Measurements from ENCODE around the gene PARP9.

The PARP9 gene

DNA sequence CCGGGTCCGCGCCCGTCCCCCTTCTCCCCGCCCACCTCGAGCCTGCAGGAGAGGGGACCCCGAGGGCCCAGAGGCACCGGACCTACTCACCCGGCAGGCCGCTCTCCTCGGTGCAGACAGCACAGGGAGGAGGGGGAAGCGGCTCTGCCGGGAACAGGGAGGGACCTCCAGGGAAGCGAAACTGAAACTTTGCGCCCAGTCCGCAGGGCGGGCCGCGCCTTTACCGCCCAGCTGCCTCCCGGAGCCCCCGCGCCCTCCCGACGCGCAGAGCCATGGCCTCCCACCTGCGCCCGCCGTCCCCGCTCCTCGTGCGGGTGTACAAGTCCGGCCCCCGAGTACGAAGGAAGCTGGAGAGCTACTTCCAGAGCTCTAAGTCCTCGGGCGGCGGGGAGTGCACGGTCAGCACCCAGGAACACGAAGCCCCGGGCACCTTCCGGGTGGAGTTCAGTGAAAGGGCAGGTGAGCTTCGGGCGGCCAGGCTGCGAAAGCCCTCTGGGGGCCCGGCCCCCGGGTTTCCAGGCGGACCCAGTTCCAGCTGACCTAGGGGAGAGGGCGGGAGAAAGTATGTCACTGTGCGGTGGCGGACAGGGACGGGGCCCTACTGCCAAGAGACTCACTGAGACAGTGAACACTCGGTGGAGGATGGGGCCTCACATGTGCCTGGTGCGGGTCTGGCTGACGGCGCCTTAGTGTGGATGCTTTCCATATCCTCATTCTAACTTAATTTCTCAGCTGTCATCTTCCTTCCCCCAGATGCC is at the start of gene PARP9, which contains the start of gene DTX3L:
Gene PARP9, minus strand, starts transcription at position 146 of the 758 bp plus-strand sequence. CDS start 4,680 bp downstream, outside the sequence.
Gene DTX3L, plus strand, starts transcription at position 184 of the 758 bp plus-strand sequence. Its CDS starts 89 bp downstream, at position 273.
- DNase-seq: peak; percentile 49

GRCh38 chr3:122612696-122613095 is 48.6 kb upstream of the PARP9 start:
- no peak for DNase-seq

DNA sequence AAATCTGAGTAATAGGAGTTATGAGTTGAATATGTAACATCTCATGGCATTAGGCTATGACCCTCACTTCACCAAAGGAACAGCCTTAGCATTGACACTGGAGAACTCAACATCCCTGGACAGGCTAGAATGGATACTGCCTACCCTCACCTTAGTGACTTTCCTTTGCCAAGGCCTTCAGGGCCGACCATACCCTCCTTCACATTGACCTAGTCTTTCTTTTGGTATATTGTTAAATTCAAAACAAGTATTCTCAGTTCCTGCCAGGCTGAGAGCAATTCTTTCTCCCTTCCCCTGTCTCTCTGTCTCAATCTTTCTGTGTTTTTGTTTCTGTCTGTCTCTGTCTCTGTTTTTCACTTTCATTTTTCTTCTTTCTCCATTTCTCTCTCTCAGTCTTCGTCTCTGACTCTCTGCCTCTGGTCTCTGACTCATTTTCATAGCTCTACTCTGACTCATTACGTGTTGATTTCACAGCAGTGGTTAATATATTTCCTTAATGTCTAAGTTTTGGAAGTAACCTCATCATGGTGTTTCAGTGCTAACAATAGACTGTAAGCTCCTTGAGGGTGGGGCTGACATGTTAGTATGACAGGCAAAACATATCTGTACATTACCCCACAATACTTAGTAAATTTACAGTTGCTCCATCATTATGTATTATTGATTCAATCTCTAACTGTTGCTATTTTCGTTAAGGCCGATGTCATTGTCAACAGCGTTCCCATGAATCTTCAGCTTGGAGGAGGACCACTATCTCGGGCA is 45.9 kb upstream of the PARP9 start:
- no peak for DNase-seq

DNA sequence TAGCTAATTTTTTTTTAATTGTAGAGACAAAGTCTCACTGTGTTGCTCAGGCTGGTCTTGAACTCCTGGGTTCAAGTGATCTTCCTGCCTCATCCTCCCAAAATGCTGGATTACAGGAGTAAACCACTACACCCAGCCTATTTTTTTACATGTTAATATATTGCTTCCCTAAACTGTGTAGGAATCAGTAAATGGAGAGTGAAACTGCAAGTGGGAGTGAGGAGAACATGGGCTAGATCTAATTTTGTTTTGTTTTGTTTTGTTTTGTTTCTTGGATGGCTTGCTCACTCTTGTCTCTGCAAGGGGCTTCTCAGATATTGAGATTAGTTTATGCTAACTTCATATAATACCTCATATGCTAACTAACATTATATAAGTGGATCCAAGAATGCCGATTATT is 44.8 kb upstream of the PARP9 start:
- DNase-seq: no peak

DNA sequence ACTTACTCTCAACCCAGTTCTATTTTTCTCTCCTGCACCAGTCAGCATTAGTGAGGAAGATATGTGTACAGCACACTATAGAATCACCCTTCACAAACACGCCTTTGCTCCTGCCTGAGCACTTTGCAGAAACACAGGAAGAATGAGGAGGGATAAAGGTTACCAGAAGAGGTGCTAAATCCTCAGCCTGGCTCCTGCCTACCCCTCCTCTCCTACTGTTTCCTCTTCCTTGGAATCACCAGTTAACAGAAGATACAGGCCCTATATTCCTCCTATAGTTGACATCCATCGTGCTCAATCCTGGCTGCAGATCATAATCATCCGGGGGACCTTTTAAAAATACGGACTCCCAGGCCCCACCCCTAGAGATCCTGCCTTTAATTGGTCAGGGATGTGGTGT is 42.2 kb upstream of the PARP9 start:
- DNase-seq: no peak

DNA sequence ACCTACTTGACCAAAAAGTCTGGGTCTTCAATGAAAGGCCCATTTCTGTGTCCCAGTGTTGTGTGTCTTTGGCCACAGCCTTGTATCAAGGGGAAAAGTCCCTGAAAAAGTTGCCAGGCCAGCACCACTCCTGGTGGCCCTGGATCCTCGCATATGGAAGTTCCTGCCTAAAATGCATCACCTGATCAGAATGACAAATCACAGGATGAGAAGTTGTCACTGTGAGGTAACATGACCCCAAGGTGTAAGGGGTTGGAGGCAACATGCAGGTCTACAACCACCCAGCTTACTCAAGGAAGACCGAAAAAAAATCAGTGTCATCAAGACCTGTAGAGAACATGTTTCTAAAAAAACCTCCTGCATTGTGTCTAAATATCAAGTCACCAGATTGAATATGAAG is 39.0 kb upstream of the PARP9 start:
- no peak for DNase-seq

- no peak for DNase-seq
Measured at GRCh38 chr3:122602011-122602710, 38.1 kb upstream of the PARP9 start.

DNA sequence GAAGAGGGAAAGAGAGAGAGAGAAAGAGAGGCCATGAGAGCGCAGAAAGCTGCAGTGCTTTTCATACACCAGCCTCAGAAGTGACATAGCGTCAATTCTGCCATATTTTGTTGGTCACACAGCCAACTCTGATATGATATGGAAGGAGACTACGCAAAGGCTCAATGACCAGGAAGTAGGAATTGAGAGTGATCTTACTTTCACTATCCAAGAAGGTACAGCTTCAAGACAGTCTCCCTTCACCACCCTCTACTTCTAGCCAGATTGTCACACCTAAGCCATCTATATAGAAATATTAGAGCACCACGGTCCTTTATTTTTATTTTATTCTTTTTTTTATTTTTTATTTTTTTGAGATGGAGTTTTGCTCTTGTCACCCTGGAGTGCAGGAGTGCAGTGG is 34.5 kb upstream of the PARP9 start:
- DNase-seq: no peak

DNA sequence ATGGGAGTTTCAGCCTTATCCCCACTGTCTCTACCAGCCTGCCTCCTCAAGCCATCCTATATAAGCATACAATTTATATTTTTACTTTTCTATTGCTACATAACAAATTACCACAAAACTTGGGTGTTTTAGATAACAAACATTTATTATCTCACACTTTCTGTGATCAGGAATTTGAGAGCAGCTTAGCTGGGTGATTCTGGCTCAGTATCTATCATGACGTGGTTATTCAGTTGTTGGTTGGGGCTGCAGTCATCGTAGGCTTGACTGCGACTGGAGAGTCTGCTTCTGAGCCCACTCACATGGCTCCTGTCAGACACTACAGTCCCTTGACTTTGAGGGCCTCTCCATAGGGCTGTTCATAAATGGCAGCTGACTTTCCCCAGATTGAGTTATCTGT is 34.1 kb upstream of the PARP9 start:
- no peak for DNase-seq

- DNase-seq: no peak
Measured at GRCh38 chr3:122594025-122594424, 29.9 kb upstream of the PARP9 start.

DNA sequence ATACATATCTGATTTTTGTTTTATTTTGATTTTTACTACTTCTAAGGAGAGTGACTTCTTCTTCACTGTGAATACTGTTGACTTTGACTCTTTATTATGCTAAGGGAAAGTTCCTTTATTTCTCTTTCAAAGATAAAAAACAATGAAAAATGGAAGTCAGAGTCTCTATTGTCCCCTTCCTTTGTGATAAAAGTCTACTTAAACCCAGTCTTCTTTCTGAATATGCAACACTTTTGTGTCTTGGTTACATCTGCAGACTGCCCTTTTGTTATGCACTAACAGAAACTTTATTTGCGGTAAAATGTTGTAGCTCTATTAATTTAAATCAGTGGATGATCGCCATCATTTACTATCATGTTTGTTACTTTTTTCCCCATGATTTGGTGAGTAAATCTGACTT is 26.5 kb upstream of the PARP9 start:
- DNase-seq: no peak

DNA sequence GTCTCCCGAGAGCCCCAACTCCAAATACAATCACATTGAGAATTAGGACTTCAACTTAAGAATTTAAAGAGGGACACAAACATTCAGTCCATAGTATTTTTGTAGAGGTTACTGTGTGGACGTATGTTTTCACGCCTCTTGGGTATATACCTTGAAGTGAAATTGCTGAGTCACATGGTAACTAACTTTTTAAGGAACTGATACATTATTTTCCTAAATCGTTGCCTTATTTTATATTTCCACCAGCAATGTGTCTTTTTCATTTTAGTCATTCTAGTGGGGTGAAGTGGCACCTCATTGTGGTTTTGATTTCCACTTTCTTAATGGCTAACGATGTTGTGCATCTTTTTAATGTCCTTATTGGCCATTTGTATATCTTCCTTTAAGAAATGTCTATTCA is 25.2 kb upstream of the PARP9 start:
- no peak for DNase-seq

GRCh38 chr3:122587572-122587971 is 23.5 kb upstream of the PARP9 start:
- no peak for DNase-seq

GRCh38 chr3:122586773-122587485 is 22.8 kb upstream of the PARP9 start:
- DNase-seq: no peak

DNA sequence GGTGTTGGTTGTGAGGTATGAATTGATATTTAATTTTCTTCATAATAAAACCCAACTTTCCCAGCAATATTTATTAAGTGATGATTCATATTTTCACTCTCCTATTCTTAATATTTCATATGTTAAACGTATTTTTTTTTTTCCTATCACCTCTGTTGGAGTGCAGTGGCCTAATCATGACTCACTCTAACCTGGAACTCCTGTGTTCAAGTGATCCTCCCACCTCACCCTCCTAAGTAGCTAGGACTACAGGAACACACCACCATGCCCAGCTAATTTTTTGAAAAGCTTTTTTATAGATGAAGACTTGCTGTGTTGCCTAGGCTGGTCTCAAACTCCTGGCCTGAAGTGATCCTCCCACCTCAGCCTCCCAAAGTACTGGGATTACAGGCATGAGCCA is 22.0 kb upstream of the PARP9 start:
- DNase-seq: no peak

GRCh38 chr3:122582390-122582789 is 18.3 kb upstream of the PARP9 start:
- no peak for DNase-seq

- DNase-seq: no peak
Measured at GRCh38 chr3:122581622-122582021, 17.5 kb upstream of the PARP9 start.

DNA sequence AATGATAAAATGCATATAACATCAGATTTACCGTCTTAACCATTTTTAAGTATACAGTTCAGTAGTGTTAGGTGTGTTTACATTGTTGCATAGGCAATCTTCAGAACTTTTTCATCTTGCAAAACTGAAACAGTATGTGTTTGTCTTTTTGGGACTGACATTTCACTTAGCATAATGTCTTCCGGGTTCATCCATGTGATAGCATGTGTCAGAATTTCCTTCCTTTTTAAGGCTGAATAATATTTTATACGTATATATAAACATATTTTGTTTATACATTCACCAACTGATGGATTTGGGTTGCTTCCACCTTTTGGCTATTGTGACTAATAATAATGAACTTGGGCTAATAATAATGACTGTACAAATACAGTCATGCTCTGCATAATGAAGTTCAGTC is 16.4 kb upstream of the PARP9 start:
- no peak for DNase-seq

DNA sequence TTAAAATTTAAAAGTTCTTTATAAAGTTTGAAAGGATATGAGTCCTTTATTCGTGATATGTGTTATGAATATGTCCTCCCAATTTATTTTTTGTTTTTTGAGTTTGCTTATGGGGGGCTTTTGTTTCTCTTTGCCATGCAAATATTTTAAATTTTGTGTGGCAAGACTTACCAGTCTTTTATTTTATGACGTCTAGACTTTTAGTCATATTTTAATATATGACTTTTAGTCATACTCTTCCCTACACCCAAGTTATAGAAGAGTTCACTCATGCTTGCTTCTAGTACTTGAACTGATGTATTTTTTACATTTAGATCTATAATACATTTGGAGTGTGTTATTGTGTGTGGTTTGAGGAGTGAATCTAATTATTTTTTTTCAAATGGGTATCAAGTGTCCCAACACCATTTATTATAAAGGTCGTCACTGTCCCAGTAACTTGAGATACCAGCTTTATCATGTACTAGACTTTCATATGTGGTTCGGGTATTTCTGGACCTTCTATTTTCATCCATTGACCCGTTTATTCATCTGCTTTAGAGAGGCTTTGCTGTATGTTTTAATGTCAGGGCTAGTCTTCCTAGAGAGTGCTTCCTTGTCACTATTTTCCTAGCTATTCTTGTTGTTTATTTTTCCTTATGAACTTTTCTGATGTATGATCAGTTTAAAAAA is 14.1 kb upstream of the PARP9 start:
- DNase-seq: no peak

DNA sequence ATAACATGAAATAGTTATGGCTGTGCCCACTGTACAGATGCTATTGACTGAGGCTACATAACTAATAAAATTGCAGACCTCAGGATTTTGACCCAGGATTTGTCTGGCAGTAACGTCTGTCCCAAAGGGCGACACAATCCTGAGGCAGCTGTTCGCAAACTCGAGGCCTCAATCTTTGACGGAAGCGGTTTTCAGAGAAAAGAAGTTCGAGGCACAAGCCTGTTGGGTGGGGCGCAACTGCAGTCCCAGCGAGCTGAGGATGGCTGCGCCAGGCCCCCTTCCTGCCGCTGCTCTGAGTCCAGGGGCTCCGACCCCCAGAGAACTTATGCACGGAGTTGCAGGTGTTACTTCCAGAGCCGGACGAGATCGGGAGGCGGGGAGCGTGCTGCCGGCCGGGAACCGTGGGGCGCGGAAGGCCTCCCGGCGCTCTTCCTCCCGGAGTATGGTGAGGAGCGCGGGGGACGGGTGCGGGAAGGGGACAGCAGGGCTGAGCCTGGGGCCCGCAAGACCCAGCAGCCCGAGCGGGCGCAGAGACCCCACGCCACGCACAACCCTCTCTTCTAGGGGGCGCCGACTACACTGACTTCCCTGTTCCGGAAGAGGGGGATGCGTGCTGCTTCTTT is 13.4 kb upstream of the PARP9 start, which contains the start of gene PARP15:
Gene PARP15, plus strand, starts transcription at position 242 of the 623 bp plus-strand sequence. Its CDS starts 18 bp downstream, at position 260.
- no peak for DNase-seq

GRCh38 chr3:122576174-122576940 is 12.3 kb upstream of the PARP9 start:
- no peak for DNase-seq

Measured in NCI-H1048 (cell line).